Parathyroid adenoma (tissue), 2 donors: ENCODE measurements around the gene ZC3H7B.

Experiments used
- H2AFZ ChIP-seq: fragments of 300-600 bp; sonication (generic); one replicate; pipeline ENCODE4 v1.7.0; 2017; ENCODE audit warnings: antibody characterized with exemption, mild to moderate bottlenecking
- H3K27ac ChIP-seq: fragments of 300-600 bp; sonication (generic); one replicate; pipeline ENCODE4 v1.7.0; 2017
- H3K27me3 ChIP-seq: fragments of 300-600 bp; sonication (generic); one replicate; pipeline ENCODE4 v1.7.0; 2017; ENCODE audit warnings: low read length; ENCODE audit not compliant: control insufficient read depth, insufficient read depth
- H3K36me3 ChIP-seq: fragments of 300-600 bp; sonication (generic); one replicate; pipeline ENCODE4 v1.7.0; 2017; ENCODE audit warnings: low read length; ENCODE audit not compliant: control insufficient read depth, insufficient read depth
- H3K4me1 ChIP-seq: fragments of 300-600 bp; sonication (generic); one replicate; pipeline ENCODE4 v1.7.0; 2017; ENCODE audit warnings: control low read depth
- H3K4me2 ChIP-seq: fragments of 300-600 bp; sonication (generic); one replicate; pipeline ENCODE4 v1.7.0; 2017; ENCODE audit warnings: low read length
- H3K4me3 ChIP-seq: fragments of 300-600 bp; sonication (generic); one replicate; pipeline ENCODE4 v1.7.0; 2017; ENCODE audit warnings: low read depth, low read length
- H3K79me2 ChIP-seq: fragments of 300-600 bp; sonication (generic); one replicate; pipeline ENCODE4 v1.7.0; 2017; ENCODE audit warnings: control low read depth
- H3K9ac ChIP-seq: fragments of 300-600 bp; sonication (generic); one replicate; pipeline ENCODE4 v1.7.0; 2017; ENCODE audit warnings: mild to moderate bottlenecking
- H3K9me3 ChIP-seq: fragments of 300-600 bp; sonication (generic); one replicate; pipeline ENCODE4 v1.7.0; 2017; ENCODE audit warnings: low read length; ENCODE audit not compliant: control insufficient read depth
- CTCF ChIP-seq: fragments of 300-600 bp; sonication (generic); IDR thresholded peaks from one replicate; pipeline ENCODE4 v1.7.0; 2017; ENCODE audit warnings: antibody characterized with exemption, mild to moderate bottlenecking
- donor health status: primary hyperparathyroidism.

Gene ZC3H7B

GRCh38 chr22:41356430-41357028 is 55.2 kb downstream of the ZC3H7B start:
- Histone ChIP-seq H3K79me2 (no peaks in the 10 kb centered on the region), H3K4me2 (no peak overlapping the region), H3K4me3 (no peak overlapping the region), H3K27me3 (no peaks in the 10 kb centered on the region), H3K36me3 (no peaks in the 10 kb centered on the region), H3K4me1 (no peaks in the 10 kb centered on the region), H2AFZ (no peak overlapping the region), H3K9ac (no peak overlapping the region), H3K27ac (no peak overlapping the region), H3K9me3 (no peaks in the 10 kb centered on the region)
- no peak for TF ChIP-seq CTCF

- Histone ChIP-seq H3K27me3 (no peaks in the 10 kb centered on the region), H3K27ac (no peak overlapping the region), H3K4me3 (no peak overlapping the region), H3K4me2 (no peak overlapping the region), H2AFZ (no peak overlapping the region), H3K79me2 (no peaks in the 10 kb centered on the region), H3K36me3 (no peaks in the 10 kb centered on the region), H3K4me1 (no peaks in the 10 kb centered on the region), H3K9me3 (no peaks in the 10 kb centered on the region), H3K9ac (no peak overlapping the region)
- no peak for TF ChIP-seq CTCF
These were observed 55.9 kb downstream of the ZC3H7B start for GRCh38 chr22:41357191-41357590.

GRCh38 chr22:41358927-41359326 is 57.6 kb downstream of the ZC3H7B start:
- H3K27ac ChIP-seq = no peak overlapping the region
- H3K79me2 ChIP-seq = no peaks in the 10 kb centered on the region
- no peak overlapping the region for H3K4me3 ChIP-seq
- no peaks in the 10 kb centered on the region for H3K4me1 ChIP-seq
- H3K9me3 ChIP-seq = no peaks in the 10 kb centered on the region
- no peaks in the 10 kb centered on the region for H3K27me3 ChIP-seq
- H3K9ac ChIP-seq = no peak overlapping the region
- no peak overlapping the region for H2AFZ ChIP-seq
- H3K36me3 ChIP-seq = no peaks in the 10 kb centered on the region
- H3K4me2 ChIP-seq = no peak overlapping the region
- no peak for TF ChIP-seq CTCF

GRCh38 chr22:41359376-41359775 is 58.1 kb downstream of the ZC3H7B start:
- Histone ChIP-seq H3K27me3 (no peaks in the 10 kb centered on the region), H3K79me2 (no peaks in the 10 kb centered on the region), H3K36me3 (no peaks in the 10 kb centered on the region), H2AFZ (no peak overlapping the region), H3K27ac (no peak overlapping the region), H3K4me1 (no peaks in the 10 kb centered on the region), H3K9ac (no peak overlapping the region), H3K4me3 (no peak overlapping the region), H3K4me2 (no peak overlapping the region), H3K9me3 (no peaks in the 10 kb centered on the region)
- TF ChIP-seq CTCF = no peak

GRCh38 chr22:41360126-41360525 is 58.8 kb downstream of the ZC3H7B start:
- no peak for TF ChIP-seq CTCF
- no peak overlapping the region for H3K9ac ChIP-seq
- H3K4me1 ChIP-seq = no peaks in the 10 kb centered on the region
- no peaks in the 10 kb centered on the region for H3K36me3 ChIP-seq
- no peak overlapping the region for H3K4me3 ChIP-seq
- no peaks in the 10 kb centered on the region for H3K79me2 ChIP-seq
- no peak overlapping the region for H3K4me2 ChIP-seq
- no peaks in the 10 kb centered on the region for H3K9me3 ChIP-seq
- no peak overlapping the region for H3K27ac ChIP-seq
- no peak overlapping the region for H2AFZ ChIP-seq
- H3K27me3 ChIP-seq = no peaks in the 10 kb centered on the region
